ENCODE data around the gene HIP1.
"Not testable (repeated sequence)": the region's sequence is repeated elsewhere in the genome, so short reads cannot be mapped to it uniquely, and the experiment has no call there.

The HIP1 gene

DNA sequence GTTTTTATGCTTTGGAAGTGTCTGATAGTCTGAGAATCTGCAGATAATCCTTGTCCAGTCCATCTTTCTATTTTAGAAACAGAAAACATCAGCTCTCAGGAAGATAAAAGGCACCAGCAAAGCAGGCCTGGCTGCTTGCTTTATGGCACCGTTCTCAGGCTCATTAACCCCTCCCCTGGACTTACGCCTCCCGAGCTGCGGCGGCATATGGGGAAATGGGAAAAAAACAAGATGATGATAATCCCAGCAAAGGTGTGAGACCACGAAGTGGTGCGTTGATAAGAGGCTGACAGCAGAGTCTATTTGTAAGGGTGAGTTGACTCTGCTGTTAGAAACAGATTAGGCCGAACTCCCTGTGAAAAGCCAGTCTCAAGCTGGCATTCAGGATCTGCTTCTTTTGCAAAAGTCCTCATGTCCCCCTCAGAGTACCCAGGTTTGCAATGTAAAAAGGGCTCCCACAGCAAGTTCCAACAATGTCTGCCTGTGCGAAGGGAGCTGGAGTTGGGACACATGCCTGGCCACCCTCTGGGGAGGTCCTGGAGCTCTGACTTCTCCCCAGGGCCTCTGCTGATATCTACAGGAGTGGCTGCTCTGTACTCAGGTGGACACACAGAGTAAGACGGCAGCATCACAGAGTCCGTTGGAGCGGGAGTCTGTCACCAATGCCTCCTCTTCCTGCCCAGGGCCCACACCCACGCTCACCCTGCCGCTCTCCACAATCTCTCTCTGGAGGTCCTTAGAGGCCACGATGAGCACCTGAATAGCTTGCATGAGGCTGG is 192.3 kb downstream of the HIP1 start:
- in situ Hi-C loops (cut with HindIII; ENCODE audit: low sequenced_read_pairs): loop anchor here (5.0 kb wide), 1 partner anchor 51 kb away; no protein-coding TSS in a partner anchor

DNA sequence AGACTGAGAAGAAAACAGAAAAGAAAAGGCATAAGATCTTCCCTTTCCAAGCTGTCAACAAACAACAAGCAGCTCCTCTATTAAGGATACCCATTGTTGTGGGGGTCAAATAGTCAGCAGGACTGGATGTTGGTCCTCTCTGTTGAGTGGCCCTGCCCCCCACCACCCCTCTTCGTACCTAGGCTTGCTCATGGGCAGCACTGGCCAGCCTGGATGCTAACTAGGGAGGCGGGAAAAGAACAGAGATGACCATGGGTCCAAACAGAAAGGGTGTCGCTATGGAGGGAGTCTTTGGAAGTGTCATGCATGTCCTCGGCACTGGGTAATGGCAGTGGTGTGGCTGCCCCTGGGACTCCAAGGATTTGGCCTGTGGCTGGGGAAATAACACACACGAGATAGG is 201.0 kb downstream of the HIP1 start:
- in situ Hi-C loops (cut with HindIII; ENCODE audit: low sequenced_read_pairs): no loop called here

- in situ Hi-C loops (cut with HindIII; ENCODE audit: low sequenced_read_pairs): no loop called here
These were observed 201.7 kb downstream of the HIP1 start for GRCh38 chr7:75536940-75537538.

DNA sequence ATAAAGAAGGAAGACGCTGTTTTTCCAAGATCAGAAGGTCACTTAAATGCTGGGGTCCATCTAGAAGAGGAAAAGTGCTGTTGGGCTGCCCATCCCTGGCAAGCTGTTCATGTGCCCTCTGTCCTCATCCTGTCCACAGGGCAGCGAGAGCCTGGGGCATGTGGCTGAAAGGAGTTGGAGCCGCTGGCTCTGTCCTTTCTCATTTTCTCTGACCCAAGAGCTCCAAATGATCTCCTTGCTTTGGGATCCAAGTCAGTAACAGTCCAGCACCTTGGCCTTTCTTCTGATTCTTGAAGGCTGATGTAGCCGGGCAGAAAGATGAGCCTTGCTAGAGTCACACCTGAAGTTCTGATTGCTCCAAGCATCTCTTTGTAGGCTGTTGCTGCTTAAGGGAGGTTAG is 202.2 kb downstream of the HIP1 start:
- in situ Hi-C loops (cut with HindIII; ENCODE audit: low sequenced_read_pairs): no loop called here

- in situ Hi-C loops (cut with HindIII; ENCODE audit: low sequenced_read_pairs): no loop called here
These were observed 203.9 kb downstream of the HIP1 start for GRCh38 chr7:75534727-75535307.

DNA sequence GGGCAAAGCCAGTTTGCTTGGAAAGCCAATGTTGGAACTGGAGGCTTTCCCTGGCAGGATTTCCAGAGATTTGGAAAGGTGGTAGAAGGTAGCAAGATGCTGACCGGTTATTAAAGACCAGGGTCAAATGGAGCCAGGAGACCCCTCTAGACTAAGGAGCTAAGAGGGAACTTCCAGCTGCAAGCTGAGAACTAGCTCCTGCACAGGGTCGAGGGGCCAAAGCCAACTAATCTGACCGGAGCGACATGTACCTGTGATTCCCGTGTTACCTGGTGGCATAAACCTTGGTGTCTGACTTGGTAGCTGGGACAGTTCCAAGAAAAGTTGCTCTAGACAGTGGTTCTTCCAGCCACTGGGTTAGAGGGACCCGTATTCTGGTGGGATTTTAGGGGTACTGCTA is 204.8 kb downstream of the HIP1 start:
- in situ Hi-C loops (cut with HindIII; ENCODE audit: low sequenced_read_pairs): no loop called here

- in situ Hi-C loops (cut with HindIII; ENCODE audit: low sequenced_read_pairs): no loop called here
These were observed 206.1 kb downstream of the HIP1 start for GRCh38 chr7:75532639-75533038.

GRCh38 chr7:75531359-75531821 is 207.4 kb downstream of the HIP1 start:
- in situ Hi-C loops (cut with HindIII; ENCODE audit: low sequenced_read_pairs): no loop called here

DNA sequence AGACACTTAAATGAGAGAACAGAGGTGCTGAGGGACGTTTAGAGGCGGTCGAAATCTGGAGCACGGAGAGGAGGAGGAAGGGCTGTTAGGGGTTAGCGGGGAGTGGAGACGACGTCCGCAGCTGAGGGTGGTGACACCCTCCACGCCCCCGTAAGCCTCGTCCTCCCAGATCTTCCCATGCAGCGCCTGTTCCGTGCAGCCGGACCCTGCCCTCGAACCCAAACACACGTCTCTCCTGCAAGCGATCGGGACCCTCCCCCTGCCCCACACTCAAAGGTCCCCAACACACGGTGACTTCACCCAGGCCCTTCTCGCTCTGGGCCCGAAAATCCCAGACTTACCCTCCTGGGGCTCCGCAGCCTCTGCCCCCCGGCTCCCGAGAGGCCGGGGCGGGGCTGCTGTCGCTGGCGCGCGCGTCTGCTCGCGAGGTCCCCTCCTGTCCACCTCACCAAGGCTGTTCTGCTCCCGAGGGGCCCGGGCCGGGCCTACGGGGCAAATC is 211.5 kb downstream of the HIP1 start:
- in situ Hi-C loops (cut with HindIII; ENCODE audit: low sequenced_read_pairs): not testable (repeated sequence)

DNA sequence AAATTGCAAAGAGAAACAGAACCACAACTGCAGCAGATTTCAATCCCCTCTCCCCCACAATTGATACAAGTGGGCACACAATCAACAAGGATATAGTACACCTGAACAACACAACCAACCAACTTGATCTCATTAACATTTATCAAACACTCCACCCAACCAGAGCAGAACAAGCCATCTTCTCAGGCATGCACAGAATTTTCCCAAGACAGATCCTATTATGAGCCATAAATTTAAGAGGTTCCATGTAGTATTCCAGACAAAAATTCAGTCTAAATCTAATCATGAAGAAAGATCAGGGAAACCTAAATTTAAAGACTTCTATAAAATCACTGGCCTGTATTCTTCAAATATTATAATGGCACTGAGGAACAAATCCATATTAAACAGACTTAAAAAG is 217.0 kb downstream of the HIP1 start:
- in situ Hi-C loops (cut with HindIII; ENCODE audit: low sequenced_read_pairs): not testable (repeated sequence)

- in situ Hi-C loops (cut with HindIII; ENCODE audit: low sequenced_read_pairs): not testable (repeated sequence)
These were observed 219.9 kb downstream of the HIP1 start for GRCh38 chr7:75518842-75519241.

DNA sequence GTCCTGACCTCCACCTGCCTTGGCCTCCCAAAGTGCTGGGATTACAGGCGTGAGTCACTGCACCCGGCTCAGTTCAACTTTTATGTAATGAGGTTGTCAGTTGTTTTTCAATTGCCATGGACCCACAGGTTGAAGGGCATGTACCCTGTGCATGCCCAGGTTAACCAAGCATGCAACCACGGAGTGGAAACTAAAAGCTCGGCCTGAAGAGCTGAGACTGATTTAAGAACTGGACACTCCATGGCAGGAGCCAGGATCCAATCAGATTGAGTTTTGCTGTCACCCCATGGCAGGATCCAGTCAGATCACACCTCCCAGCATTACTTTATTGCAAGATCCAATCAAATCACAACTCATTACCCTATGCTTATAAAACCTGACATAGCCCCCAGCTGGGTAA is 229.7 kb downstream of the HIP1 start:
- in situ Hi-C loops (cut with HindIII; ENCODE audit: low sequenced_read_pairs): not testable (repeated sequence)

GRCh38 chr7:75492020-75492419 is 246.7 kb downstream of the HIP1 start, which contains the start of gene SPDYE5:
Gene SPDYE5 (plus strand): TSS chr7:75492320. CDS start chr7:75494048, 1,728 bp downstream.
- in situ Hi-C loops (cut with HindIII; ENCODE audit: low sequenced_read_pairs): not testable (repeated sequence)

GRCh38 chr7:75485979-75486643 is 252.6 kb downstream of the HIP1 start, which contains the start of gene POM121C:
Gene POM121C (minus strand): TSS chr7:75486299. CDS start chr7:75441496, 44,803 bp downstream.
- in situ Hi-C loops (cut with HindIII; ENCODE audit: low sequenced_read_pairs): not testable (repeated sequence)

DNA sequence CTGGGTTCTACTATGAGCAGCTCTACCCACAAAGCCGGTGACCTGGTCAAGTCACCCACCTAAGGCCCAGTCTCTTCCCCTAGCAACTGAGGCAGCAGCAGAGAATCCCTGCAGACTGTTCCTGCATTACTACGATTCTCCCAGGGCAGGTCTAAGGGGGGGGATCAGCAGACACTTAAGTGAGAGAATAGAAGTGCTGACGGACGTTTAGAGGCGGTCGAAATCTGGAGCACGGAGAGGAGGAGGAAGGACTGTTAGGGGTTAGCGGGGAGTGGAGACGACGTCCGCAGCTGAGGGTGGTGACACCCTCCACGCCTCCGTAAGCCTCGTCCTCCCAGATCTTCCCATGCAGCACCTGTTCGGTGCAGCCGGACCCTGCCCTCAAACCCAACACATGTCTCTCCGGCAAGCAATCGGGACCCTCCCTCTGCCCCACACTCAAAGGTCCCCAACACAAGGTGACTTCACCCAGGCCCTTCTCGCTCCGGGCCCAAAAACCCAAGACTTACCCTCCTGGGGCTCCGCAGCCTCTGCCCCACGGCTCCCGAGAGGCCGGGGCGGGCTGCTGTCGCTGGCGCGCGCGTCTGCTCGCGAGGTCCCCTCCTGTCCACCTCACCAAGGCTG is 253.3 kb downstream of the HIP1 start:
- in situ Hi-C loops (cut with HindIII; ENCODE audit: low sequenced_read_pairs): not testable (repeated sequence)

Data from endothelial cell of hepatic sinusoid (primary cell).